ENCODE measurements around the gene DGKG. TPM values are rescaled to one million over a fixed set of nuclear protein-coding genes. Genes with fewer than 3 reads are reported as not detected.

The DGKG gene
- total and polyA plus RNA-seq, 2 of the 8 experiments (the other 6 are each of a cell fraction or from before 2014, with no cell fraction given) = 0.30 to 0.48 TPM

DNA sequence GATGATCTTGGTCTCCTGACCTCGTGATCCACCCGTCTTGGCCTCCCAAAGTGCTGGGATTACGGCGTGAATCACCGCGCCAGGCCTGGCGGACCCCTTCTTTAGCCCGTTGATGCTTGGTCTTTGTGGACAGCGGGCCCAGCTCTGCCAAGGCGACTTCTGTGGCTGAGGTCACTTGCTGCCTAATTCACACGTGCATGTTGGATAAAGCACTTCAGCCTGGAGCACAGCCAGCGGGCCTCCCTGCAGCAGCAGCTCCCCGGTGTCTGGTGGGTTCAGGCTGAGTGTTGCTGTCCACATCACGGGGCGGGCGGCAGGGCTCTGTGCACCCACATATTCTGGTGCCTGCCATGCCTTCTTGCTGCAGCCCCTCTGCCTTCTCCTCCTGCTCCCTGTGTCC lies 88.4 kb downstream of the DGKG start:
- H2AK5ac ChIP-seq (ENCODE audit: low read depth, low read length) = no peak overlapping the region
- H4K91ac ChIP-seq (replicated peaks; ENCODE audit: insufficient read length, low read length) = no peak overlapping the region
- H2BK15ac ChIP-seq (ENCODE audit: low read length) = no peak overlapping the region
- H3K27ac ChIP-seq (ENCODE audit: low read depth, low read length) = no peak overlapping the region
- H2BK20ac ChIP-seq (ENCODE audit: low read length) = no peak overlapping the region
- H3K4me2 ChIP-seq (ENCODE audit: insufficient read depth in 1 of 2, low read depth in 2 of 2, low read length in 2 of 2) = no peak overlapping the region
- no peaks in the 10 kb centered on the region for H3K27me3 ChIP-seq (replicated peaks in 1 of 4; ENCODE audit: control insufficient read depth in 3 of 4, extremely low read depth in 1 of 4, insufficient read depth in 3 of 4, low read length in 3 of 4)
- WGBS, 2 experiments (ENCODE audit: extremely low coverage in 1 of 2, insufficient coverage in 1 of 2, insufficient read length in 1 of 2, insufficient replicate concordance in 2 of 2, low coverage in 1 of 2, low lambda C conversion rate in 2 of 2, missing lambda C conversion rate in 1 of 2) = 84% methylated on average over 14 of the region's 16 CpGs; no CpG with 5 or more reads in 1 of the 2 experiments
- no peaks in the 10 kb centered on the region for H3K36me3 ChIP-seq (ENCODE audit: control insufficient read depth in 2 of 4, insufficient read depth in 4 of 4, low read length in 3 of 4)
- H4K5ac ChIP-seq (ENCODE audit: insufficient read length, low read depth, low read length) = no peak overlapping the region
- no peak overlapping the region for H3K23ac ChIP-seq (ENCODE audit: insufficient read length)
- no peaks in the 10 kb centered on the region for H3K9me3 ChIP-seq (ENCODE audit: insufficient read depth in 2 of 2, low read depth in 1 of 2, low read length in 1 of 2)
- H3K4me1 ChIP-seq (replicated peaks in 1 of 4; ENCODE audit: control insufficient read depth in 3 of 4, insufficient read depth in 4 of 4, low read length in 3 of 4) = no peaks in the 10 kb centered on the region
- no peak overlapping the region for H3K18ac ChIP-seq (ENCODE audit: extremely low read depth, low read length)
- H2BK120ac ChIP-seq (replicated peaks; ENCODE audit: low read depth, low read length) = no peak overlapping the region
- DNase-seq (ENCODE audit: low read depth in 1 of 2, low spot score in 2 of 2) (no peak), FAIRE-seq (no peak)
- no peaks in the 10 kb centered on the region for H3K79me2 ChIP-seq (ENCODE audit: control insufficient read depth in 1 of 2, insufficient read depth in 2 of 2, low read length in 2 of 2)
- H4K8ac ChIP-seq (ENCODE audit: extremely low read depth, insufficient read depth, low read length) = no peak overlapping the region
- H3K56ac ChIP-seq (replicated peaks; ENCODE audit: insufficient read length, low read depth, low read length) = no peak overlapping the region
- H3K14ac ChIP-seq (ENCODE audit: insufficient read length) = no peak overlapping the region
- H4K20me1 ChIP-seq (replicated peaks in 1 of 2; ENCODE audit: control insufficient read depth in 1 of 2, insufficient read depth in 2 of 2, low read length in 2 of 2) = peaks cover 0 to 2% of the 10 kb centered on the region in 2 experiments
- H2BK5ac ChIP-seq (ENCODE audit: low read depth, low read length) = no peak overlapping the region
- ChIA-PET POLR2A (ENCODE audit: partially characterized antibody) (no interaction called here), CTCF (ENCODE audit: partially characterized antibody) (interaction anchor here (0.7 to 10.7 kb wide), 8 partner anchors 13 to 330 kb away, joined by 3 to 104 read pairs (median 4); no protein-coding TSS in a partner anchor)
- peak overlapping the region; percentile 60; the same call in 1 of the 2 replicates for H2BK12ac ChIP-seq (ENCODE audit: low read depth, low read length)
- no peak overlapping the region for H3K4me3 ChIP-seq (ENCODE audit: extremely low read depth in 1 of 4, insufficient read depth in 2 of 4, low read depth in 3 of 4, low read length in 4 of 4)
- H3K23me2 ChIP-seq (ENCODE audit: low read depth, low read length) = no peaks in the 10 kb centered on the region
- no peaks in the 10 kb centered on the region for H3K79me1 ChIP-seq (ENCODE audit: low read depth, low read length)
- H3K4ac ChIP-seq (replicated peaks; ENCODE audit: insufficient read length, low read depth, low read length) = no peak overlapping the region
- no peak overlapping the region for H3K9ac ChIP-seq (replicated peaks in 1 of 4; ENCODE audit: extremely low read depth in 1 of 4, low read depth in 3 of 4, low read length in 3 of 4)
- no peak overlapping the region for H2AFZ ChIP-seq (ENCODE audit: low read length)
- TF ChIP-seq SIRT6 (IDR thresholded peaks at IDR 0.05; ENCODE audit: low read length) = no peak
- TF ChIP-seq BRCA1 (IDR thresholded peaks at IDR 0.05; ENCODE audit: low read depth, low read length) = no peak
- no peak for TF ChIP-seq KDM1A (IDR thresholded peaks at IDR 0.05; ENCODE audit: borderline replicate concordance, low read length)
- no peak for TF ChIP-seq CBX8 (IDR thresholded peaks at IDR 0.05; ENCODE audit: borderline replicate concordance, low read depth, low read length)
- TF ChIP-seq, protein P1, sequence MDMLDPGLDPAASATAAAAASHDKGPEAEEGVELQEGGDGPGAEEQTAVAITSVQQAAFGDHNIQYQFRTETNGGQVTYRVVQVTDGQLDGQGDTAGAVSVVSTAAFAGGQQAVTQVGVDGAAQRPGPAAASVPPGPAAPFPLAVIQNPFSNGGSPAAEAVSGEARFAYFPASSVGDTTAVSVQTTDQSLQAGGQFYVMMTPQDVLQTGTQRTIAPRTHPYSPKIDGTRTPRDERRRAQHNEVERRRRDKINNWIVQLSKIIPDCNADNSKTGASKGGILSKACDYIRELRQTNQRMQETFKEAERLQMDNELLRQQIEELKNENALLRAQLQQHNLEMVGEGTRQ (IDR thresholded peaks at IDR 0.05; ENCODE audit: low read length) = no peak
- TF ChIP-seq SP1 (IDR thresholded peaks at IDR 0.05; ENCODE audit: low read depth, low read length) = no peak
- TF ChIP-seq GABPA (IDR thresholded peaks at IDR 0.05; ENCODE audit: borderline replicate concordance, insufficient read depth, low read length) = no peak
- TF ChIP-seq BACH1 (IDR thresholded peaks at IDR 0.05; ENCODE audit: low read length) = no peak
- TF ChIP-seq JUN (IDR thresholded peaks at IDR 0.05; ENCODE audit: low read depth, low read length) = no peak
- no peak for TF ChIP-seq TEAD4 (IDR thresholded peaks at IDR 0.05; ENCODE audit: low read depth, low read length)
- TF ChIP-seq RFX5 (IDR thresholded peaks at IDR 0.05; ENCODE audit: borderline replicate concordance, low read depth, low read length) = no peak
- TF ChIP-seq EZH2 (IDR thresholded peaks at IDR 0.05; ENCODE audit: low read depth, low read length, severe bottlenecking) = no peak
